Uterus (tissue), 2 donors: Measurements from ENCODE around the gene FARP2.

Experiments
- POLR2A ChIP-seq, 2 donors: fragments of 450-650 bp; IDR thresholded peaks; one replicate each; pipeline ENCODE4 v1.6.1; 2016; ENCODE audit warnings: antibody characterized with exemption in 2 of 2, mild to moderate bottlenecking in 1 of 2, moderate library complexity in 1 of 2
- TF ChIP-seq, protein P1 (sequence below), 4 experiments: fragments of 200-600 bp in 2 of 4; fragments of 450-650 bp in 2 of 4; sonication (generic) in 2 of 4; IDR thresholded peaks; one replicate each; pipeline ENCODE4 v1.5.1; 2016 to 2019; ENCODE audit warnings: antibody characterized with exemption in 4 of 4, mild to moderate bottlenecking in 2 of 4, moderate library complexity in 1 of 4

DNA sequence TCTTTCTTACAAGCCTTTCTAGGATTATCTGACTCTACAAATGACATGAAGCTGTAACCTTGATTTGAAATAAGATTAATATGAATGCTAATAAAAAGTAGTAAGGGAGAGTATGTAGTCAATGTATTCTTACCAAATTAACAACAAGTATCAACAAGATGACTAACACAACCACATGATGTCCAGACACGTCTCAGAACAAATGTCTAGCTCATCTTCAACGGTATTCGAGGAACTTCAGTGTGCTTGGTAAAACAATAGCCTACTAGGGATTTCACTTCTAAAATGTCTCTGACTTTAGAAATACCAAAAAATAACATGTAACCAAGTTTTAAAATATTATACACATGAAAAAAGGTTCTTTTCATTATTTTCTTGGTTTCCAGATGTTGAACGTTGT, 44.0 kb upstream of the FARP2 start:
- TF ChIP-seq, protein P1, sequence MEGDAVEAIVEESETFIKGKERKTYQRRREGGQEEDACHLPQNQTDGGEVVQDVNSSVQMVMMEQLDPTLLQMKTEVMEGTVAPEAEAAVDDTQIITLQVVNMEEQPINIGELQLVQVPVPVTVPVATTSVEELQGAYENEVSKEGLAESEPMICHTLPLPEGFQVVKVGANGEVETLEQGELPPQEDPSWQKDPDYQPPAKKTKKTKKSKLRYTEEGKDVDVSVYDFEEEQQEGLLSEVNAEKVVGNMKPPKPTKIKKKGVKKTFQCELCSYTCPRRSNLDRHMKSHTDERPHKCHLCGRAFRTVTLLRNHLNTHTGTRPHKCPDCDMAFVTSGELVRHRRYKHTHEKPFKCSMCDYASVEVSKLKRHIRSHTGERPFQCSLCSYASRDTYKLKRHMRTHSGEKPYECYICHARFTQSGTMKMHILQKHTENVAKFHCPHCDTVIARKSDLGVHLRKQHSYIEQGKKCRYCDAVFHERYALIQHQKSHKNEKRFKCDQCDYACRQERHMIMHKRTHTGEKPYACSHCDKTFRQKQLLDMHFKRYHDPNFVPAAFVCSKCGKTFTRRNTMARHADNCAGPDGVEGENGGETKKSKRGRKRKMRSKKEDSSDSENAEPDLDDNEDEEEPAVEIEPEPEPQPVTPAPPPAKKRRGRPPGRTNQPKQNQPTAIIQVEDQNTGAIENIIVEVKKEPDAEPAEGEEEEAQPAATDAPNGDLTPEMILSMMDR (IDR thresholded peaks at IDR 0.05), result no peak
- TF ChIP-seq POLR2A (IDR thresholded peaks at IDR 0.05), result no peak
